Panc1 (cell line): ENCODE results near the gene GPATCH8. TPM values are rescaled to one million over a fixed set of nuclear protein-coding genes. Genes with fewer than 3 reads are reported as not detected.

Experiments used
- ATAC-seq: fragments of 200-7000 bp; cut with Tn5 transposase; 2 replicates; pipeline ENCODE4 v1.9.1; 2020; ENCODE audit warnings: mild to moderate bottlenecking, moderate library complexity
- BruUV-seq: library from RNA; stranded (reverse); fragments of 400-500 nt; replicated peaks from 2 replicates; lab custom pipeline; 2021; lab: Mats Ljungman, UMichigan
- CTCF ChIA-PET: fragments of 300-600 bp; sonication (Branson Sonifier 250); formaldehyde crosslinking; loops from one replicate; lab custom pipeline; 2022; ENCODE audit warnings: antibody characterized with exemption; lab: Charles Lee
- POLR2A ChIA-PET: fragments of 300-600 bp; sonication (Branson Sonifier 250); formaldehyde crosslinking; loops from one replicate; lab custom pipeline; 2022; ENCODE audit warnings: antibody characterized with exemption; lab: Charles Lee
- DNase-seq: peaks from one replicate; pipeline ENCODE4 v3.0.0-alpha.2; 2010; ENCODE audit warnings: low read depth, low spot score
- H3K27ac ChIP-seq: 2 replicates; pipeline ENCODE4 v1.5.1; 2011; ENCODE audit warnings: mild to moderate bottlenecking, low read length, inconsistent platforms
- H3K27me3 ChIP-seq: fragments of 200-500 bp; sonication (Bioruptor generic); 2 replicates; pipeline ENCODE4 v1.6.0; 2014; ENCODE audit warnings: low read length, inconsistent platforms; ENCODE audit not compliant: control insufficient read depth, insufficient read depth
- H3K36me3 ChIP-seq: fragments of 200-500 bp; sonication (Bioruptor generic); 2 replicates; pipeline ENCODE4 v1.5.1; 2014; ENCODE audit warnings: inconsistent platforms, mild to moderate bottlenecking, low read length, moderate library complexity; ENCODE audit not compliant: control insufficient read depth, insufficient read depth
- H3K4me1 ChIP-seq: 2 replicates; pipeline ENCODE4 v1.5.1; 2011; ENCODE audit warnings: inconsistent platforms, mild to moderate bottlenecking, low read length, moderate library complexity; ENCODE audit not compliant: control insufficient read depth, insufficient read depth
- H3K4me3 ChIP-seq, 2 experiments: 2 replicates each; pipeline ENCODE4 v1.5.1; 2011 to 2012; ENCODE audit warnings: low read depth in 2 of 2, low read length in 2 of 2, mild to moderate bottlenecking in 2 of 2, inconsistent platforms in 1 of 2, moderate library complexity in 1 of 2
- H3K9me3 ChIP-seq: fragments of 200-500 bp; sonication (Bioruptor generic); 2 replicates; pipeline ENCODE4 v1.5.1; 2014; ENCODE audit warnings: low read depth, mild to moderate bottlenecking, inconsistent platforms, low read length, moderate library complexity; ENCODE audit not compliant: control insufficient read depth, insufficient read depth
- POLR2AphosphoS5 ChIP-seq: IDR thresholded peaks from 2 replicates; pipeline ENCODE4 v1.6.1; 2012; ENCODE audit warnings: mild to moderate bottlenecking, low read depth, low read length, moderate library complexity
- SIN3A ChIP-seq: IDR thresholded peaks from 2 replicates; pipeline ENCODE4 v1.6.1; 2012; ENCODE audit warnings: low read depth, mild to moderate bottlenecking, low read length, moderate library complexity, borderline replicate concordance; ENCODE audit not compliant: insufficient read depth
- TCF7L2 ChIP-seq: IDR thresholded peaks from 2 replicates; pipeline ENCODE4 v1.6.1; 2011; ENCODE audit warnings: mild to moderate bottlenecking, low read depth, low read length, inconsistent platforms
- in situ Hi-C: cut with HindIII; loops from 2 replicates; pipeline ENCODE4 v1.10.0; 2016; ENCODE audit warnings: low sequenced_read_pairs, low pct_unique_long_range_greater_than_20kb
- intact Hi-C: fragments of 100-400 bp; cut with micrococcal nuclease; formaldehyde crosslinking; loops from one replicate; pipeline ENCODE4 v1.10.0; 2022; ENCODE audit not compliant: unreplicated experiment
- total RNA-seq: library from RNA; stranded (reverse); gene quantifications from one replicate; pipeline ENCODE4 v1.2.1, GENCODE V29; 2021; ENCODE audit not compliant: unreplicated experiment
- TF ChIP-seq, protein P1 (sequence below): fragments of 450-650 bp; IDR thresholded peaks from 2 replicates; pipeline ENCODE4 v1.5.1; 2017; ENCODE audit warnings: mild to moderate bottlenecking
- TF ChIP-seq, protein P2 (sequence below), 2 experiments: IDR thresholded peaks; 2 replicates each; pipeline ENCODE4 v1.6.1; 2011 to 2012; ENCODE audit warnings: low read depth in 2 of 2, control low read depth in 1 of 2, low read length in 1 of 2, mild to moderate bottlenecking in 1 of 2, moderate library complexity in 1 of 2; ENCODE audit not compliant: insufficient read depth in 1 of 2

GPATCH8 gene
- total RNA-seq, 1 experiment from 2014 or later, result 30.8 TPM

DNA sequence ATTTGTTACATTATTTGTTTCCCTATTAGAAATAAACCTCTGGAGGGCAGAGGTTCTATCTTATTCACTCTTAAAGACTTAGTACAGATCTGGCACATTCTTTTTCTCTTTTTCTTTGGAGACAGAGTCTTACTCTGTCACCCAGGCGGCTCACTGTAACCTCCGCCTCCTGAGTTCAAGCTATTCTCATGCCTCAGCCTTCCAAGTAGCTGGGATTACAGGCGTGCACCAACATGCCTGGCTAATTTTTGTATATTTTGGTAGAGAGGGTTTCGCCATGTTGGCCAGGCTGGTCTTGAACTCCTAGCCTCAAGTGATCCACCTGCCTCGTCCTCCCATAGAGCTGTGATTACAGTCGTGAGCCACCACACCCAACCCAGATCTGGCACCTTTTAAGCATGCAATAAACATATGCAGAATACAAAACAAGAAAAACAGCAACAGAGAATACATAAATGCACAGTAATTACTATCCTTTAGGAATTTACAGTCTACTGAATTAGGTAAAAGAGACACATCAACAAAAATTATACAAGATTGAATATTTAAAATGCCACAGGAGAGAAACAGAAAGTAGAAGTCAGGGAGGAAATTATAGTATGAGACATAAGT lies 52.1 kb downstream of the GPATCH8 start:
- no TSS peak for BruUV-seq
- intact Hi-C loops (no loop called here), in situ Hi-C loops (no loop called here)
- TF ChIP-seq POLR2AphosphoS5 (no peak), SIN3A (no peak), TCF7L2 (no peak)
- TF ChIP-seq, protein P1, sequence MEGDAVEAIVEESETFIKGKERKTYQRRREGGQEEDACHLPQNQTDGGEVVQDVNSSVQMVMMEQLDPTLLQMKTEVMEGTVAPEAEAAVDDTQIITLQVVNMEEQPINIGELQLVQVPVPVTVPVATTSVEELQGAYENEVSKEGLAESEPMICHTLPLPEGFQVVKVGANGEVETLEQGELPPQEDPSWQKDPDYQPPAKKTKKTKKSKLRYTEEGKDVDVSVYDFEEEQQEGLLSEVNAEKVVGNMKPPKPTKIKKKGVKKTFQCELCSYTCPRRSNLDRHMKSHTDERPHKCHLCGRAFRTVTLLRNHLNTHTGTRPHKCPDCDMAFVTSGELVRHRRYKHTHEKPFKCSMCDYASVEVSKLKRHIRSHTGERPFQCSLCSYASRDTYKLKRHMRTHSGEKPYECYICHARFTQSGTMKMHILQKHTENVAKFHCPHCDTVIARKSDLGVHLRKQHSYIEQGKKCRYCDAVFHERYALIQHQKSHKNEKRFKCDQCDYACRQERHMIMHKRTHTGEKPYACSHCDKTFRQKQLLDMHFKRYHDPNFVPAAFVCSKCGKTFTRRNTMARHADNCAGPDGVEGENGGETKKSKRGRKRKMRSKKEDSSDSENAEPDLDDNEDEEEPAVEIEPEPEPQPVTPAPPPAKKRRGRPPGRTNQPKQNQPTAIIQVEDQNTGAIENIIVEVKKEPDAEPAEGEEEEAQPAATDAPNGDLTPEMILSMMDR, result no peak
- TF ChIP-seq, protein P2, sequence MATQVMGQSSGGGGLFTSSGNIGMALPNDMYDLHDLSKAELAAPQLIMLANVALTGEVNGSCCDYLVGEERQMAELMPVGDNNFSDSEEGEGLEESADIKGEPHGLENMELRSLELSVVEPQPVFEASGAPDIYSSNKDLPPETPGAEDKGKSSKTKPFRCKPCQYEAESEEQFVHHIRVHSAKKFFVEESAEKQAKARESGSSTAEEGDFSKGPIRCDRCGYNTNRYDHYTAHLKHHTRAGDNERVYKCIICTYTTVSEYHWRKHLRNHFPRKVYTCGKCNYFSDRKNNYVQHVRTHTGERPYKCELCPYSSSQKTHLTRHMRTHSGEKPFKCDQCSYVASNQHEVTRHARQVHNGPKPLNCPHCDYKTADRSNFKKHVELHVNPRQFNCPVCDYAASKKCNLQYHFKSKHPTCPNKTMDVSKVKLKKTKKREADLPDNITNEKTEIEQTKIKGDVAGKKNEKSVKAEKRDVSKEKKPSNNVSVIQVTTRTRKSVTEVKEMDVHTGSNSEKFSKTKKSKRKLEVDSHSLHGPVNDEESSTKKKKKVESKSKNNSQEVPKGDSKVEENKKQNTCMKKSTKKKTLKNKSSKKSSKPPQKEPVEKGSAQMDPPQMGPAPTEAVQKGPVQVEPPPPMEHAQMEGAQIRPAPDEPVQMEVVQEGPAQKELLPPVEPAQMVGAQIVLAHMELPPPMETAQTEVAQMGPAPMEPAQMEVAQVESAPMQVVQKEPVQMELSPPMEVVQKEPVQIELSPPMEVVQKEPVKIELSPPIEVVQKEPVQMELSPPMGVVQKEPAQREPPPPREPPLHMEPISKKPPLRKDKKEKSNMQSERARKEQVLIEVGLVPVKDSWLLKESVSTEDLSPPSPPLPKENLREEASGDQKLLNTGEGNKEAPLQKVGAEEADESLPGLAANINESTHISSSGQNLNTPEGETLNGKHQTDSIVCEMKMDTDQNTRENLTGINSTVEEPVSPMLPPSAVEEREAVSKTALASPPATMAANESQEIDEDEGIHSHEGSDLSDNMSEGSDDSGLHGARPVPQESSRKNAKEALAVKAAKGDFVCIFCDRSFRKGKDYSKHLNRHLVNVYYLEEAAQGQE (IDR thresholded peaks at IDR 0.05; ENCODE audit: insufficient read depth in 1 of 2, low read depth in 2 of 2, low read length in 1 of 2), result no peak
- Histone ChIP-seq H3K4me1 (no peaks in the 10 kb centered on the region), H3K9me3 (no peaks in the 10 kb centered on the region), H3K36me3 (no peaks in the 10 kb centered on the region), H3K4me3 (no peak overlapping the region), H3K27me3 (no peaks in the 10 kb centered on the region), H3K27ac (no peak overlapping the region)
- DNase-seq (no peak), ATAC-seq (no peak)
- CTCF ChIA-PET, result no interaction called here
- POLR2A ChIA-PET, result no interaction called here

DNA sequence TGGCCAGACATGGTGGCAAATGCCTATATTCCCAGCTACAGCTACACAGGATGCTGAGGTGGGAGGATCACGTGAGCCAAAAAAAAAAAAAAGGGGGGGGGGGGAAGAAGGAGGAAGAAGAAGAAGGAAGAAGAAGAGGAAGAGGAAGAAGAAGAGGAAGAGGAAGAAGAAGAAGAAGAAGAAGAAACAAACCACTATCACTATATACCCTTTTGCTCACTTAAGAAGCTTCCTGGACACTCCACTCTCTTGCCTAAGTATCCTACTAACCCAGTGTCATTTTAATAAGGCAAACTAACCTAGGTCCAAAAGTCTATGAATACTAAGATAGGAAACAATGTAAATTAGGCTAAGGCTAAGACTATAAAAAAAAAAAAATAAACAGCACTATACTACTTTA lies 54.8 kb downstream of the GPATCH8 start:
- in situ Hi-C loops, result no loop called here
- intact Hi-C loops, result no loop called here
- H3K36me3 ChIP-seq, result no peaks in the 10 kb centered on the region
- DNase-seq, result no peak
- no peak for TF ChIP-seq POLR2AphosphoS5
- no peak for TF ChIP-seq SIN3A
- TF ChIP-seq, protein P2 (IDR thresholded peaks at IDR 0.05; ENCODE audit: insufficient read depth in 1 of 2, low read depth in 2 of 2, low read length in 1 of 2), result no peak
- TF ChIP-seq, protein P1, result no peak
- TF ChIP-seq TCF7L2, result no peak
- H3K27ac ChIP-seq, result no peak overlapping the region
- H3K9me3 ChIP-seq, result no peaks in the 10 kb centered on the region
- no peak overlapping the region for H3K4me3 ChIP-seq
- POLR2A ChIA-PET, result interaction anchor here (0.7 kb wide), 1 partner anchor 240 kb away, joined by 10 read pairs; no protein-coding TSS in a partner anchor
- no peak for ATAC-seq
- no TSS peak for BruUV-seq
- H3K4me1 ChIP-seq, result no peaks in the 10 kb centered on the region
- CTCF ChIA-PET, result no interaction called here
- no peaks in the 10 kb centered on the region for H3K27me3 ChIP-seq
